Caco-2 (cell line): ENCODE results near the gene CIB1. TPM values are rescaled to one million over a fixed set of nuclear protein-coding genes. Genes with fewer than 3 reads are reported as not detected.

ENCODE experiments used
- BruUV-seq: library from RNA; stranded (reverse); fragments of 400-500 nt; replicated peaks from 2 replicates; lab custom pipeline; 2021; lab: Mats Ljungman, UMichigan
- CTCF ChIA-PET: fragments of 300-600 bp; sonication (Branson Sonifier 250); formaldehyde crosslinking; loops from one replicate; lab custom pipeline; 2022; ENCODE audit warnings: antibody characterized with exemption; lab: Charles Lee
- POLR2A ChIA-PET: fragments of 300-600 bp; sonication (Branson Sonifier 250); formaldehyde crosslinking; loops from one replicate; lab custom pipeline; 2022; ENCODE audit warnings: antibody characterized with exemption; lab: Charles Lee
- DNase-seq, 2 experiments: peaks; one replicate each; pipeline versions ENCODE4 v3.0.0 to v3.0.0-alpha.2; 2020 to 2022
- H3K27me3 ChIP-seq: replicated peaks from 2 replicates; pipeline ENCODE4 v1.6.0; 2011; ENCODE audit warnings: low read length; ENCODE audit not compliant: control insufficient read depth, insufficient read depth
- H3K36me3 ChIP-seq: 2 replicates; pipeline ENCODE4 v1.5.1; 2011; ENCODE audit warnings: low read length; ENCODE audit not compliant: control insufficient read depth, insufficient read depth
- H3K4me1 ChIP-seq: fragments of 250-450 bp; sonication (Bioruptor Pico); 2 replicates; pipeline ENCODE4 v1.5.1; 2020; ENCODE audit warnings: mild to moderate bottlenecking
- H3K4me3 ChIP-seq: 2 replicates; pipeline ENCODE4 v1.5.1; 2011; ENCODE audit warnings: low read depth, mild to moderate bottlenecking, control low read depth, low read length
- H3K9me3 ChIP-seq: fragments of 250-450 bp; sonication (Bioruptor Pico); 2 replicates; pipeline ENCODE4 v1.5.1; 2020; ENCODE audit warnings: mild to moderate bottlenecking, moderate library complexity
- H3K27ac Mint-ChIP-seq: one replicate; pipeline ENCODE4 v1.8.0; 2022; ENCODE audit warnings: mixed read lengths; ENCODE audit not compliant: unreplicated experiment
- H3K27me3 Mint-ChIP-seq: one replicate; pipeline ENCODE4 v1.8.0; 2022; ENCODE audit warnings: mixed read lengths; ENCODE audit not compliant: insufficient read depth, unreplicated experiment
- H3K36me3 Mint-ChIP-seq: one replicate; pipeline ENCODE4 v1.8.0; 2022; ENCODE audit warnings: mild to moderate bottlenecking, mixed read lengths; ENCODE audit not compliant: insufficient read depth, unreplicated experiment
- H3K4me1 Mint-ChIP-seq: one replicate; pipeline ENCODE4 v1.8.0; 2022; ENCODE audit warnings: low read depth, mixed read lengths; ENCODE audit not compliant: unreplicated experiment
- H3K4me3 Mint-ChIP-seq: one replicate; pipeline ENCODE4 v1.8.0; 2022; ENCODE audit warnings: mild to moderate bottlenecking, moderate library complexity, mixed read lengths; ENCODE audit not compliant: unreplicated experiment
- H3K9me3 Mint-ChIP-seq: one replicate; pipeline ENCODE4 v1.8.0; 2022; ENCODE audit warnings: mixed read lengths; ENCODE audit not compliant: unreplicated experiment
- CTCF ChIP-seq, 2 experiments: fragments of 200-600 bp in 1 of 2; IDR thresholded peaks; 1 replicate in 1 of 2; 2 replicates in 1 of 2; pipeline versions ENCODE4 v1.5.1 to v1.8.0; 2011 to 2022; ENCODE audit warnings: antibody characterized with exemption in 1 of 2, control low read depth in 1 of 2, inconsistent platforms in 1 of 2, low read depth in 1 of 2, low read length in 1 of 2, mild to moderate bottlenecking in 1 of 2, moderate library complexity in 1 of 2; ENCODE audit not compliant: insufficient read depth in 1 of 2, severe bottlenecking in 1 of 2, unreplicated experiment in 1 of 2
- intact Hi-C: fragments of 100-400 bp; cut with micrococcal nuclease; formaldehyde crosslinking; loops from one replicate; pipeline ENCODE4 v1.10.0; 2022; ENCODE audit not compliant: unreplicated experiment
- total RNA-seq: library from RNA; stranded (reverse); gene quantifications from 2 replicates; pipeline ENCODE4 v1.2.3, GENCODE V29; 2022

CIB1 gene
- total RNA-seq, 1 experiment from 2014 or later = 37.7 TPM

GRCh38 chr15:90225047-90225446, 8.7 kb downstream of the CIB1 start:
- DNase-seq = no peak
- no TSS peak for BruUV-seq
- Mint-ChIP-seq H3K27ac (no peak overlapping the region), H3K4me3 (no peak overlapping the region), H3K9me3 (no peaks in the 10 kb centered on the region), H3K36me3 (peaks cover 11% of the 10 kb centered on the region), H3K27me3 (no peaks in the 10 kb centered on the region), H3K4me1 (no peaks in the 10 kb centered on the region)
- CTCF ChIA-PET = interaction anchor here (1.4 kb wide), 1 partner anchor 8 kb away, joined by 4 read pairs; the partner anchor contains the start of genes CIB1 and GDPGP1
- POLR2A ChIA-PET = no interaction called here
- intact Hi-C loops = no loop called here
- Histone ChIP-seq H3K27me3 (no peaks in the 10 kb centered on the region), H3K9me3 (no peaks in the 10 kb centered on the region), H3K4me1 (no peaks in the 10 kb centered on the region), H3K36me3 (no peaks in the 10 kb centered on the region), H3K4me3 (no peak overlapping the region)
- TF ChIP-seq CTCF (IDR thresholded peaks at IDR 0.05; ENCODE audit: insufficient read depth in 1 of 2, low read depth in 1 of 2, low read length in 1 of 2, severe bottlenecking in 1 of 2, unreplicated experiment in 1 of 2) = no peak

GRCh38 chr15:90223441-90224165, 10.1 kb downstream of the CIB1 start:
- H3K9me3 Mint-ChIP-seq = no peaks in the 10 kb centered on the region
- Histone ChIP-seq H3K9me3 (no peaks in the 10 kb centered on the region), H3K36me3 (no peaks in the 10 kb centered on the region), H3K4me3 (no peak overlapping the region), H3K4me1 (no peaks in the 10 kb centered on the region), H3K27me3 (no peaks in the 10 kb centered on the region)
- no peaks in the 10 kb centered on the region for H3K27me3 Mint-ChIP-seq
- CTCF ChIA-PET = interaction anchor here (0.6 to 1.4 kb wide), 2 partner anchors 10 kb away, joined by 4 read pairs; partner anchors contain the start of genes CIB1 and GDPGP1
- H3K4me1 Mint-ChIP-seq = no peaks in the 10 kb centered on the region
- BruUV-seq = no TSS peak
- TF ChIP-seq CTCF (IDR thresholded peaks at IDR 0.05; ENCODE audit: insufficient read depth in 1 of 2, low read depth in 1 of 2, low read length in 1 of 2, severe bottlenecking in 1 of 2, unreplicated experiment in 1 of 2) = no peak
- intact Hi-C loops = no loop called here
- peaks cover 11% of the 10 kb centered on the region for H3K36me3 Mint-ChIP-seq
- DNase-seq = no peak
- H3K4me3 Mint-ChIP-seq = no peak overlapping the region
- POLR2A ChIA-PET = no interaction called here
- H3K27ac Mint-ChIP-seq = no peak overlapping the region

GRCh38 chr15:90222547-90222946, 11.2 kb downstream of the CIB1 start:
- no peaks in the 10 kb centered on the region for H3K4me1 ChIP-seq
- H3K4me1 Mint-ChIP-seq = no peaks in the 10 kb centered on the region
- no peak overlapping the region for H3K4me3 Mint-ChIP-seq
- H3K27me3 ChIP-seq = no peaks in the 10 kb centered on the region
- no peak overlapping the region for H3K4me3 ChIP-seq
- H3K36me3 Mint-ChIP-seq = peaks cover 11% of the 10 kb centered on the region
- BruUV-seq = no TSS peak
- H3K9me3 Mint-ChIP-seq = no peaks in the 10 kb centered on the region
- no peak for DNase-seq
- intact Hi-C loops = no loop called here
- H3K27me3 Mint-ChIP-seq = no peaks in the 10 kb centered on the region
- no peaks in the 10 kb centered on the region for H3K9me3 ChIP-seq
- no peaks in the 10 kb centered on the region for H3K36me3 ChIP-seq
- no peak for TF ChIP-seq CTCF (IDR thresholded peaks at IDR 0.05; ENCODE audit: insufficient read depth in 1 of 2, low read depth in 1 of 2, low read length in 1 of 2, severe bottlenecking in 1 of 2, unreplicated experiment in 1 of 2)
- POLR2A ChIA-PET = no interaction called here
- CTCF ChIA-PET = interaction anchor here (0.7 to 2.3 kb wide), 4 partner anchors 10 to 80 kb away, joined by 4 to 39 read pairs (median 18); partner anchors contain the start of genes CIB1, GDPGP1 and SEMA4B
- H3K27ac Mint-ChIP-seq = no peak overlapping the region
